Large intestine (tissue), 3 donors: ENCODE measurements around the gene TCEAL1. TPM values are rescaled to one million over a fixed set of nuclear protein-coding genes. Genes with fewer than 3 reads are reported as not detected.
"Not testable (repeated sequence)": the region's sequence is repeated elsewhere in the genome, so short reads cannot be mapped to it uniquely, and the experiment has no call there.

ENCODE experiments used
- DNase-seq, 2 donors: peaks; one replicate each; pipeline versions ENCODE4 v3.0.0 to v3.0.0-alpha.2; 2013
- H3K27ac ChIP-seq: one replicate; pipeline ENCODE4 v1.5.1; 2013; ENCODE audit warnings: low read length
- H3K27me3 ChIP-seq: 2 replicates; pipeline ENCODE4 v1.6.1; 2013; ENCODE audit warnings: low read length; ENCODE audit not compliant: control insufficient read depth, insufficient read depth
- H3K36me3 ChIP-seq: 2 replicates; pipeline ENCODE4 v1.6.1; 2013; ENCODE audit warnings: low read length; ENCODE audit not compliant: control insufficient read depth, insufficient read depth
- H3K4me1 ChIP-seq: one replicate; pipeline ENCODE4 v1.6.1; 2013; ENCODE audit warnings: low read length; ENCODE audit not compliant: control insufficient read depth, insufficient read depth
- H3K4me3 ChIP-seq: one replicate; pipeline ENCODE4 v1.5.1; 2013; ENCODE audit warnings: low read length
- H3K9me3 ChIP-seq: one replicate; pipeline ENCODE4 v1.6.1; 2013; ENCODE audit warnings: mild to moderate bottlenecking, low read depth, low read length, moderate library complexity; ENCODE audit not compliant: control insufficient read depth
- WGBS: methylation state at CpG from one replicate; pipeline ENCODE4 v1.1.5; 2013; ENCODE audit warnings: low lambda C conversion rate; ENCODE audit not compliant: insufficient coverage; 5-methylcytosine and 5-hydroxymethylcytosine counted together
- polyA plus RNA-seq: library from polyadenylated mRNA; unstranded; fragments of 120-200 nt; gene quantifications from one replicate; pipeline ENCODE4 v1.2.1, GENCODE V29; 2013

The TCEAL1 gene
- polyA plus RNA-seq, 1 donor = 31.0 TPM

- Histone ChIP-seq H3K27me3 (no peaks in the 10 kb centered on the region), H3K36me3 (no peaks in the 10 kb centered on the region), H3K4me3 (no peak overlapping the region), H3K4me1 (no peaks in the 10 kb centered on the region), H3K9me3 (no peaks in the 10 kb centered on the region), H3K27ac (no peak overlapping the region)
- no peak for DNase-seq
- WGBS = no CpG with 5 or more reads among the region's 5 CpGs
Measured at GRCh38 chrX:103631145-103631544, 2.4 kb downstream of the TCEAL1 start.

- WGBS = no CpG with 5 or more reads among the region's 2 CpGs
- H3K4me3 ChIP-seq = no peak overlapping the region
Measured at GRCh38 chrX:103635436-103635835, 6.7 kb downstream of the TCEAL1 start.

GRCh38 chrX:103637604-103638338 is 9.0 kb downstream of the TCEAL1 start:
- no CpG with 5 or more reads among the region's 2 CpGs for WGBS
- Histone ChIP-seq H3K4me3 (no peak overlapping the region), H3K4me1 (no peaks in the 10 kb centered on the region), H3K36me3 (no peaks in the 10 kb centered on the region), H3K27ac (no peak overlapping the region), H3K9me3 (no peaks in the 10 kb centered on the region), H3K27me3 (no peaks in the 10 kb centered on the region)
- no peak for DNase-seq

More at GRCh38 chrX:103635436-103635835, 6.7 kb downstream of the TCEAL1 start:
- no peaks in the 10 kb centered on the region for H3K27me3 ChIP-seq
- no peaks in the 10 kb centered on the region for H3K4me1 ChIP-seq
- no peaks in the 10 kb centered on the region for H3K9me3 ChIP-seq
- no peak overlapping the region for H3K27ac ChIP-seq
- no peaks in the 10 kb centered on the region for H3K36me3 ChIP-seq
- DNase-seq = no peak

- not testable (repeated sequence) for H3K27me3 ChIP-seq, H3K36me3 ChIP-seq, H3K9me3 ChIP-seq, H3K27ac ChIP-seq, H3K4me1 ChIP-seq, H3K4me3 ChIP-seq
- WGBS = no CpG with 5 or more reads among the region's 6 CpGs
- peak in 1 of 2 donors; percentile 12 for DNase-seq
Measured at GRCh38 chrX:103638479-103639346, 9.9 kb downstream of the TCEAL1 start.

- Histone ChIP-seq H3K4me1 (no peaks in the 10 kb centered on the region), H3K9me3 (no peaks in the 10 kb centered on the region), H3K27me3 (no peaks in the 10 kb centered on the region), H3K36me3 (no peaks in the 10 kb centered on the region), H3K27ac (no peak overlapping the region), H3K4me3 (no peak overlapping the region)
- WGBS = no CpG with 5 or more reads among the region's 4 CpGs
- no peak for DNase-seq
Measured at GRCh38 chrX:103640401-103641155, 11.8 kb downstream of the TCEAL1 start.

GRCh38 chrX:103644125-103644524 is 15.3 kb downstream of the TCEAL1 start:
- no CpG with 5 or more reads among the region's 1 CpG for WGBS
- Histone ChIP-seq H3K36me3 (no peaks in the 10 kb centered on the region), H3K4me3 (no peak overlapping the region), H3K9me3 (no peaks in the 10 kb centered on the region), H3K27ac (no peak overlapping the region), H3K4me1 (no peaks in the 10 kb centered on the region), H3K27me3 (no peaks in the 10 kb centered on the region)
- DNase-seq = no peak

GRCh38 chrX:103647630-103648029 is 18.9 kb downstream of the TCEAL1 start:
- no CpG with 5 or more reads among the region's 1 CpG for WGBS
- H3K27me3 ChIP-seq = no peaks in the 10 kb centered on the region

GRCh38 chrX:103651151-103651773 is 22.5 kb downstream of the TCEAL1 start:
- Histone ChIP-seq H3K36me3 (no peaks in the 10 kb centered on the region), H3K9me3 (no peaks in the 10 kb centered on the region), H3K4me1 (no peaks in the 10 kb centered on the region), H3K27me3 (no peaks in the 10 kb centered on the region), H3K4me3 (no peak overlapping the region), H3K27ac (no peak overlapping the region)
- 17% methylated on average over 2 of the region's 2 CpGs for WGBS
- no peak for DNase-seq

More at GRCh38 chrX:103647630-103648029, 18.9 kb downstream of the TCEAL1 start:
- no peaks in the 10 kb centered on the region for H3K4me1 ChIP-seq
- H3K27ac ChIP-seq = no peak overlapping the region
- H3K4me3 ChIP-seq = no peak overlapping the region
- H3K9me3 ChIP-seq = no peaks in the 10 kb centered on the region
- DNase-seq = no peak
- H3K36me3 ChIP-seq = no peaks in the 10 kb centered on the region

- not testable (repeated sequence) for H3K36me3 ChIP-seq, H3K4me3 ChIP-seq, H3K4me1 ChIP-seq, H3K27ac ChIP-seq, H3K27me3 ChIP-seq, DNase-seq, H3K9me3 ChIP-seq
- no CpG with 5 or more reads among the region's 7 CpGs for WGBS
Measured at GRCh38 chrX:103655230-103656000, 26.6 kb downstream of the TCEAL1 start.
